GM10266 (cell line): ENCODE results near the gene FOS.
"Not testable (repeated sequence)": the region's sequence is repeated elsewhere in the genome, so short reads cannot be mapped to it uniquely, and the experiment has no call there.

Experiments
- DNase-seq: peaks from one replicate; pipeline ENCODE4 v3.0.0; 2012; ENCODE audit errors: extremely low spot score
- CTCF ChIP-seq: IDR thresholded peaks from 2 replicates; pipeline ENCODE4 v1.5.1; 2012; ENCODE audit warnings: mild to moderate bottlenecking, low read depth; ENCODE audit not compliant: control insufficient read depth, insufficient read depth; ENCODE audit errors: missing control alignments

Gene FOS

DNA sequence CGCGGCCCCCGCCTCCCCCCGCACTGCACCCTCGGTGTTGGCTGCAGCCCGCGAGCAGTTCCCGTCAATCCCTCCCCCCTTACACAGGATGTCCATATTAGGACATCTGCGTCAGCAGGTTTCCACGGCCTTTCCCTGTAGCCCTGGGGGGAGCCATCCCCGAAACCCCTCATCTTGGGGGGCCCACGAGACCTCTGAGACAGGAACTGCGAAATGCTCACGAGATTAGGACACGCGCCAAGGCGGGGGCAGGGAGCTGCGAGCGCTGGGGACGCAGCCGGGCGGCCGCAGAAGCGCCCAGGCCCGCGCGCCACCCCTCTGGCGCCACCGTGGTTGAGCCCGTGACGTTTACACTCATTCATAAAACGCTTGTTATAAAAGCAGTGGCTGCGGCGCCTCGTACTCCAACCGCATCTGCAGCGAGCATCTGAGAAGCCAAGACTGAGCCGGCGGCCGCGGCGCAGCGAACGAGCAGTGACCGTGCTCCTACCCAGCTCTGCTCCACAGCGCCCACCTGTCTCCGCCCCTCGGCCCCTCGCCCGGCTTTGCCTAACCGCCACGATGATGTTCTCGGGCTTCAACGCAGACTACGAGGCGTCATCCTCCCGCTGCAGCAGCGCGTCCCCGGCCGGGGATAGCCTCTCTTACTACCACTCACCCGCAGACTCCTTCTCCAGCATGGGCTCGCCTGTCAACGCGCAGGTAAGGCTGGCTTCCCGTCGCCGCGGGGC, at the start of gene FOS:
Gene FOS, plus strand, starts transcription at position 407 of the 731 bp plus-strand sequence. Its CDS starts 155 bp downstream, at position 562.
- DNase-seq = peak; percentile 99
- no peak for TF ChIP-seq CTCF

GRCh38 chr14:75229661-75230139, 48.9 kb upstream of the FOS start:
- no peak for TF ChIP-seq CTCF
- no peak for DNase-seq

GRCh38 chr14:75230140-75230792, 48.4 kb upstream of the FOS start:
- no peak for DNase-seq
- TF ChIP-seq CTCF = no peak

DNA sequence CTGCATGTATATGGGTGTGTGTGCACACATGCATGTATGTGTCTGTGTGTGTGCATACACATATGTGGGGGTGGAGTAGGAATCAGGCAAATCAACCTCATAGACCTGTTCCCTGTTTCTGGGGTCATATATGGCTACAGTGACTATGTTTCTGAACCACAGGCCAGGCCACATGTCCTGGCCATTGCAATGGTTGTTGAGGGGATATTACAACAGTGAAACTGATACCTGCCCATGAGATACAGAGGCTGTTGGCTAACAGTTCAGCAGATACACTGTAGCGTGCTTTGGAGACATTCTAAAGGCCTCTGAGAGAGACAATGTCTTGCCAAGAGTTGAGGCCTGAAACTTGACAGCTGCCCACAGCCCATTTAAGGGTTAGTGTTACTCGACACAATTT, 47.3 kb upstream of the FOS start:
- TF ChIP-seq CTCF = no peak
- peak; percentile 24 for DNase-seq

- DNase-seq = no peak
- TF ChIP-seq CTCF = no peak
These were observed 46.4 kb upstream of the FOS start for GRCh38 chr14:75232191-75232590.

- TF ChIP-seq CTCF = no peak
- DNase-seq = no peak
These were observed 46.0 kb upstream of the FOS start for GRCh38 chr14:75232597-75232996.

GRCh38 chr14:75234173-75235115, 44.2 kb upstream of the FOS start:
- no peak for DNase-seq
- TF ChIP-seq CTCF = no peak

GRCh38 chr14:75235198-75235597, 43.4 kb upstream of the FOS start:
- not testable (repeated sequence) for DNase-seq
